ENCODE data around the gene SLC26A11. TPM values are rescaled to one million over a fixed set of nuclear protein-coding genes. Genes with fewer than 3 reads are reported as not detected.

SLC26A11 gene
- total and polyA plus RNA-seq, 2 experiments from 2014 or later, result 11.4 to 13.9 TPM

DNA sequence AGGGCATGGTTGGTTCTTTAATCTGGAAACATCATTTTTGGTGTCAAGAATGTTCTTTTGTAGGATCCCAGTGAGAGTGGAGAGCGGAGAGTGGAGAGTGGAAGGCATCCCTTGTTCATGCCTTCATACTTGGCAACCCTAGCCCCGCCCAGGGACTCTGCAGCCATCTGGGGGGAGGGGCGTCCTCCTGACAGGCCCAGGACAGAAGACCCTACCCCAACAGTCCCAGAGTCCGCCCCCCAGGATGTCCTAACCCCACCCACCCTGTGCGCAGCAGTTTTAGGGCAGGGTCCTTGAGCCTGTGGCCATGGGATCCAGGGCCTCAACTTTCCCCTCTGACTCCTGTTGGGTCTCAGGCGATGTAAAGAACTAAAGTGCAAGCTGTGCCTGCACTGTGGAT is 4.5 kb downstream of the SLC26A11 start:
- no peak for TF ChIP-seq EZH2phosphoT487 (IDR thresholded peaks at IDR 0.05; ENCODE audit: insufficient read depth, low read depth)
- TF ChIP-seq EZH2 (IDR thresholded peaks at IDR 0.05; ENCODE audit: insufficient read depth, poor library complexity, severe bottlenecking), result no peak
- Histone ChIP-seq H3K4me3 (no peak overlapping the region), H3K9me2 (ENCODE audit: insufficient read depth) (no peaks in the 10 kb centered on the region), H3K36me3 (ENCODE audit: low read depth) (no peaks in the 10 kb centered on the region), H3K9me3 (ENCODE audit: low read depth) (no peaks in the 10 kb centered on the region), H3K79me2 (ENCODE audit: insufficient read depth) (0 out of 2 replicates have a peak, but pooled peaks cover 4% of the 10 kb centered on the region), H3K9ac (no peak overlapping the region), H3K4me1 (ENCODE audit: insufficient read depth) (no peaks in the 10 kb centered on the region), H3K4me2 (ENCODE audit: unreplicated experiment) (no peak overlapping the region), H3F3A (ENCODE audit: insufficient read depth) (no peaks in the 10 kb centered on the region), H3K27ac (no peak overlapping the region), H4K20me1 (ENCODE audit: insufficient read depth) (no peaks in the 10 kb centered on the region), H2AFZ (no peak overlapping the region), H3K27me3 (replicated peaks; ENCODE audit: insufficient read depth) (no peaks in the 10 kb centered on the region)
- DNase-seq, result no peak
- in situ Hi-C loops (cut with MboI), result no loop called here
- 75 to 82% methylated on average over 4 to 6 of the region's 6 CpGs for WGBS, 2 experiments (ENCODE audit: low coverage in 1 of 2, low lambda C conversion rate in 2 of 2, missing lambda C conversion rate in 2 of 2)

DNA sequence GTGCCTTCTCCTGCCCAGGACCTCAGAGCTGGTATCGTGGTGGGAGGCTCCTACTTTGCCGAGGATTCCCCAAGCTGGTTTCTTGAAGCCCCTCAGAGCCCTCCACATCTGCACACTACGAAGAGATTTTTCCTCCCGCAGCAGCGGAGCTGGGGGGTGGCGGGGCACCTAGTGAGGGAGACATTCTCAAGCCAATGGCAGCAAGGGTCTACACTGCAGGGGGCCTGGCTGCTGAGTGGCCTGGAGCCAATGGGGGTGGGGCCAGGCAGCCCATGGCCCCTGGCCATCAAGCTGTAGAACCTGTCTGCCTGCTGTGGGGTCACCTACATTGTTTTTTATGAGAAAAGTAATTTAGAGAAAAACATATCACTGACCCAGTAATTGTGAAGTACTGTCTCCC is 5.0 kb downstream of the SLC26A11 start:
- 82 to 86% methylated on average over 6 of the region's 6 CpGs for WGBS, 2 experiments (ENCODE audit: low coverage in 1 of 2, low lambda C conversion rate in 2 of 2, missing lambda C conversion rate in 2 of 2)

DNA sequence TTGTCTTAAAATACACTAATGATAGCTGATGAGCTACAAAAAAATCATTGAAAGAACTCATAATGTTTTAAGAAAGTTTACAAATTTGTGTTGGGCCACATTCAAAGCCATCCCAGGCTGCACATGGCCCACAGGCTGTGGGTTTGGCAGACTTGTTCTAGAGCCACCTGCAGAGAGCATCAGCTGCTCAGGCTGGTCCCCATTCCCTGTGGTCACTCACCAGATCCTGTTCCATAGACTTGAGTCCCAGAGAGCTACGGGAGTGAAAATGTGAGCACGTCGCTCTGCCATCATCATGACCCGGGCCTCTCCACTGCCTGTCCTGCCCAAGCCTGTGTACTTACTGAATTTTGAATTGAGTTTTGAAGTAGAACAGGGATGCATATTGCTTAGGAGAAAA is 6.9 kb downstream of the SLC26A11 start:
- Histone ChIP-seq H3K36me3 (ENCODE audit: low read depth) (peaks cover 9% of the 10 kb centered on the region), H3K4me3 (no peak overlapping the region), H3K4me1 (ENCODE audit: insufficient read depth) (no peaks in the 10 kb centered on the region), H3K27ac (no peak overlapping the region), H2AFZ (no peak overlapping the region), H3K4me2 (ENCODE audit: unreplicated experiment) (no peak overlapping the region), H3K9me3 (ENCODE audit: low read depth) (peaks cover 5% of the 10 kb centered on the region), H3K9me2 (ENCODE audit: insufficient read depth) (no peaks in the 10 kb centered on the region), H3K9ac (no peak overlapping the region), H3K79me2 (ENCODE audit: insufficient read depth) (no peaks in the 10 kb centered on the region), H4K20me1 (ENCODE audit: insufficient read depth) (no peaks in the 10 kb centered on the region), H3F3A (ENCODE audit: insufficient read depth) (no peaks in the 10 kb centered on the region), H3K27me3 (replicated peaks; ENCODE audit: insufficient read depth) (no peaks in the 10 kb centered on the region)
- no peak for DNase-seq
- in situ Hi-C loops (cut with MboI), result no loop called here
- WGBS, 2 experiments (ENCODE audit: low coverage in 1 of 2, low lambda C conversion rate in 2 of 2, missing lambda C conversion rate in 2 of 2), result 95 to 100% methylated on average over 4 of the region's 4 CpGs
- TF ChIP-seq EZH2 (IDR thresholded peaks at IDR 0.05; ENCODE audit: insufficient read depth, poor library complexity, severe bottlenecking) (no peak), EZH2phosphoT487 (IDR thresholded peaks at IDR 0.05; ENCODE audit: insufficient read depth, low read depth) (no peak)

More for the DNA sequence above, 5.0 kb downstream of the SLC26A11 start:
- DNase-seq, result no peak
- H3K4me2 ChIP-seq (ENCODE audit: unreplicated experiment), result no peak overlapping the region
- no peak overlapping the region for H3K9ac ChIP-seq
- no peaks in the 10 kb centered on the region for H3K4me1 ChIP-seq (ENCODE audit: insufficient read depth)
- H2AFZ ChIP-seq, result no peak overlapping the region
- H3K27me3 ChIP-seq (replicated peaks; ENCODE audit: insufficient read depth), result no peaks in the 10 kb centered on the region
- H3K9me3 ChIP-seq (ENCODE audit: low read depth), result no peaks in the 10 kb centered on the region
- H3F3A ChIP-seq (ENCODE audit: insufficient read depth), result no peaks in the 10 kb centered on the region
- no peaks in the 10 kb centered on the region for H3K9me2 ChIP-seq (ENCODE audit: insufficient read depth)
- H4K20me1 ChIP-seq (ENCODE audit: insufficient read depth), result no peaks in the 10 kb centered on the region
- H3K27ac ChIP-seq, result no peak overlapping the region
- TF ChIP-seq EZH2phosphoT487 (IDR thresholded peaks at IDR 0.05; ENCODE audit: insufficient read depth, low read depth), result no peak
- TF ChIP-seq EZH2 (IDR thresholded peaks at IDR 0.05; ENCODE audit: insufficient read depth, poor library complexity, severe bottlenecking), result no peak
- no peaks in the 10 kb centered on the region for H3K36me3 ChIP-seq (ENCODE audit: low read depth)
- H3K4me3 ChIP-seq, result no peak overlapping the region
- no peaks in the 10 kb centered on the region for H3K79me2 ChIP-seq (ENCODE audit: insufficient read depth)
- in situ Hi-C loops (cut with MboI), result no loop called here

DNA sequence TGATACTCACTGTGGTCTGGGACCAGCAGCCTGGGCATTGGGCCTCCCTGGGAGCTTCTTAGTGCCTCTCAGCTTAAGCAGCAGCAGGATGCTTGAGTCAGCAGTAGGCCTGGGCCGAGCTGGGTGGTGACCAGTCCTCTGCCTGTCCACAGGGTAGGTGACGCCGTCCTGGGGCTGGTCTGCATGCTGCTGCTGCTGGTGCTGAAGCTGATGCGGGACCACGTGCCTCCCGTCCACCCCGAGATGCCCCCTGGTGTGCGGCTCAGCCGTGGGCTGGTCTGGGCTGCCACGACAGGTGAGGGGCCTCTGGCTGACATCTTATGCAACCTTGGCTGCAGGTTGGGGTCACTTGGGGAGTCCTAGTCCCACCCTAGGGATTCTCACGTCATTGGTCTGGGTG is 7.4 kb downstream of the SLC26A11 start:
- Histone ChIP-seq H4K20me1 (ENCODE audit: insufficient read depth) (no peaks in the 10 kb centered on the region), H3K27me3 (replicated peaks; ENCODE audit: insufficient read depth) (no peaks in the 10 kb centered on the region), H3K4me2 (ENCODE audit: unreplicated experiment) (no peak overlapping the region), H2AFZ (no peak overlapping the region), H3K4me3 (no peak overlapping the region), H3K9me3 (ENCODE audit: low read depth) (peaks cover 5% of the 10 kb centered on the region), H3K9ac (no peak overlapping the region), H3F3A (ENCODE audit: insufficient read depth) (no peaks in the 10 kb centered on the region), H3K4me1 (ENCODE audit: insufficient read depth) (no peaks in the 10 kb centered on the region), H3K36me3 (ENCODE audit: low read depth) (peaks cover 15% of the 10 kb centered on the region), H3K79me2 (ENCODE audit: insufficient read depth) (no peaks in the 10 kb centered on the region), H3K27ac (no peak overlapping the region), H3K9me2 (ENCODE audit: insufficient read depth) (no peaks in the 10 kb centered on the region)
- no peak for TF ChIP-seq EZH2 (IDR thresholded peaks at IDR 0.05; ENCODE audit: insufficient read depth, poor library complexity, severe bottlenecking)
- no peak for TF ChIP-seq EZH2phosphoT487 (IDR thresholded peaks at IDR 0.05; ENCODE audit: insufficient read depth, low read depth)
- DNase-seq, result no peak
- in situ Hi-C loops (cut with MboI), result no loop called here
- WGBS, 2 experiments (ENCODE audit: low coverage in 1 of 2, low lambda C conversion rate in 2 of 2, missing lambda C conversion rate in 2 of 2), result 91 to 94% methylated on average over 10 to 11 of the region's 11 CpGs

DNA sequence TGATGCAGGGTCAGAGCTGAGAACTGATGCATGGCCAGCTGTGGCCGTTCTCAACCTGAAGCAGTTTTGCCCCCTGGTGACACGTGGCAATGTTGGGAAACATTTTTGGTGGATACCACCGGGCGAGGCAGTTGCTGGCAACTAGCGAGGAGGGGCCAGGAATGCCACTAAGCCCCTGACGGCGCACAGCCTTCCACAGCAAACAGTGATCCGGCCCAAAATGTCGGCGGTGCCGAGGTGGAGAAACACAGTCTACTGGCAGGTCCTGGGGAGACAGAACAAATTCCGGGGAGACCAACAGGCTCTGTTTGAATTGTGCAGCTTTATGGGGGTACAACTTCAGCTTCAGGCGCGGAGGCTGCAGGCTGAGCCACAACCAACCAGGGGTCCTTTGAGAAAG is 8.2 kb downstream of the SLC26A11 start:
- Histone ChIP-seq H3K36me3 (ENCODE audit: low read depth) (peaks cover 18% of the 10 kb centered on the region), H3K4me3 (no peak overlapping the region), H3K27ac (no peak overlapping the region), H3K79me2 (ENCODE audit: insufficient read depth) (no peaks in the 10 kb centered on the region), H3K4me2 (ENCODE audit: unreplicated experiment) (no peak overlapping the region), H4K20me1 (ENCODE audit: insufficient read depth) (no peaks in the 10 kb centered on the region), H3K9me3 (ENCODE audit: low read depth) (peaks cover 5% of the 10 kb centered on the region), H3K4me1 (ENCODE audit: insufficient read depth) (no peaks in the 10 kb centered on the region), H3F3A (ENCODE audit: insufficient read depth) (no peaks in the 10 kb centered on the region), H3K9ac (no peak overlapping the region), H2AFZ (no peak overlapping the region), H3K9me2 (ENCODE audit: insufficient read depth) (no peaks in the 10 kb centered on the region), H3K27me3 (replicated peaks; ENCODE audit: insufficient read depth) (no peaks in the 10 kb centered on the region)
- 90 to 92% methylated on average over 14 of the region's 14 CpGs for WGBS, 2 experiments (ENCODE audit: low coverage in 1 of 2, low lambda C conversion rate in 2 of 2, missing lambda C conversion rate in 2 of 2)
- in situ Hi-C loops (cut with MboI), result no loop called here
- TF ChIP-seq EZH2 (IDR thresholded peaks at IDR 0.05; ENCODE audit: insufficient read depth, poor library complexity, severe bottlenecking) (no peak), EZH2phosphoT487 (IDR thresholded peaks at IDR 0.05; ENCODE audit: insufficient read depth, low read depth) (no peak)
- DNase-seq, result no peak
